ENCODE data around the gene SVIL.

GRCh38 chr10:29595636-29596225, 39.0 kb downstream of the SVIL start:
- no peak for TF ChIP-seq POLR2A (IDR thresholded peaks at IDR 0.05; ENCODE audit: low read depth, low read length)
- TF ChIP-seq POLR2AphosphoS5 (IDR thresholded peaks at IDR 0.05; ENCODE audit: low read depth, low read length): no peak
- TF ChIP-seq POU2F2 (IDR thresholded peaks at IDR 0.05; ENCODE audit: low read depth, low read length): no peak
